Measurements from ENCODE around the gene NOP16. TPM values are rescaled to one million over a fixed set of nuclear protein-coding genes. Genes with fewer than 3 reads are reported as not detected.

NOP16 gene
- total RNA-seq, 4 donors from 2014 or later, result 11.5 to 22.5 (median 12.1) TPM

- intact Hi-C loops (cut with DNase I; ENCODE audit: low total_unique reads), result no loop called here
- no peak overlapping the region for H3K4me3 ChIP-seq (ENCODE audit: low read depth, poor library complexity, severe bottlenecking)
- 57 to 65% methylated on average over 4 of the region's 4 CpGs for WGBS, 2 donors
- TF ChIP-seq POLR2A (IDR thresholded peaks at IDR 0.05), result no peak
- TF ChIP-seq CTCF (IDR thresholded peaks at IDR 0.05), result no peak
- no peak for DNase-seq (ENCODE audit: low spot score in 2 of 2)
These were observed 28.7 kb downstream of the NOP16 start for GRCh38 chr5:176359658-176360057.

GRCh38 chr5:176356179-176356566, 32.2 kb downstream of the NOP16 start:
- intact Hi-C loops (cut with DNase I; ENCODE audit: low total_unique reads), result no loop called here
- 87 to 98% methylated on average over 3 of the region's 3 CpGs for WGBS, 2 donors
- DNase-seq (ENCODE audit: low spot score in 2 of 2), result no peak

DNA sequence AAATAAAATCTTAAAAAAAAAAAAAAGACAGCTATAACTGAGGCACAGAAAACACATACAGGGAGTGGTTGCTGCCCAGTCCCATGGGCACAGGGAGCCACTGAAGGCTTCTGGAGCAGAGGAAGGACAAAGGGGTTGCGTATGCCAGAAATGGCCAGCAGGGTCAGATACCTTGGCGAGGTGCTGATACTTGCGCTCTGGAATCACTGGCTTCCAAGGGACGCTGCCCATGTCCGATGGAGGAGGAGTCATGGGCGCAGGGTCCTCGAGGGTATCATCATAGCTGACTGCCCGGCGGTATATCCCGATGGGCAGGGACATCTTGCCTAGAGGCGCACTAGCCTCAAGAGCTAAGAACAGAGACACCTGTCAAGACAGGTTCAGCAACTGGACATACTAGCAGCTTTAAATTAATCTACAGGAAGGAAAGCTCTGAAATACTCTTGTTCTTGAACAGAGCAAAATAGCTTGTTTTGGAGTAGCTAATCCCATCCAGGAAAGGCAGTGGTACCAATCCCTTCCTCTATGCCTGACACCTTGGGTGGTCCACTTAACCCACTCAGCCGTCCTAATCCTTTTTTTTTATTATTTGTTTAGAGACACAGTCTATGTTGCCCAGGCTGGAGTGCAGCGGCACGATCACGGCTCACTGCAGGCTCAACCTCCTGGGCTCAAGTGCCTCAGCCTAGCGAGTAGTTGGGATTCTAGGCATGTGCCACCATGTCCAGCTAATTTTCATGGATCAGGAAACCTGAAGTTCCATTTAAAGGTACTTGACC, 32.8 kb downstream of the NOP16 start:
- intact Hi-C loops (cut with DNase I; ENCODE audit: low total_unique reads), result no loop called here

More at GRCh38 chr5:176356179-176356566, 32.2 kb downstream of the NOP16 start:
- no peak for TF ChIP-seq POLR2A (IDR thresholded peaks at IDR 0.05)
- no peak overlapping the region for H3K4me3 ChIP-seq (ENCODE audit: low read depth, poor library complexity, severe bottlenecking)

GRCh38 chr5:176353533-176353932, 34.9 kb downstream of the NOP16 start:
- intact Hi-C loops (cut with DNase I; ENCODE audit: low total_unique reads), result no loop called here
- DNase-seq (ENCODE audit: low spot score in 2 of 2), result no peak
- no peak for TF ChIP-seq CTCF (IDR thresholded peaks at IDR 0.05)
- TF ChIP-seq POLR2A (IDR thresholded peaks at IDR 0.05), result no peak
- WGBS, 2 donors, result 91% methylated on average over 4 of the region's 4 CpGs
- H3K4me3 ChIP-seq (ENCODE audit: low read depth, poor library complexity, severe bottlenecking), result no peak overlapping the region

More for the DNA sequence above, 32.8 kb downstream of the NOP16 start:
- TF ChIP-seq POLR2A (IDR thresholded peaks at IDR 0.05), result no peak
- TF ChIP-seq CTCF (IDR thresholded peaks at IDR 0.05), result no peak
- no peak overlapping the region for H3K4me3 ChIP-seq (ENCODE audit: low read depth, poor library complexity, severe bottlenecking)
- 92% methylated on average over 16 of the region's 16 CpGs for WGBS, 2 donors
- no peak for DNase-seq (ENCODE audit: low spot score in 2 of 2)

DNA sequence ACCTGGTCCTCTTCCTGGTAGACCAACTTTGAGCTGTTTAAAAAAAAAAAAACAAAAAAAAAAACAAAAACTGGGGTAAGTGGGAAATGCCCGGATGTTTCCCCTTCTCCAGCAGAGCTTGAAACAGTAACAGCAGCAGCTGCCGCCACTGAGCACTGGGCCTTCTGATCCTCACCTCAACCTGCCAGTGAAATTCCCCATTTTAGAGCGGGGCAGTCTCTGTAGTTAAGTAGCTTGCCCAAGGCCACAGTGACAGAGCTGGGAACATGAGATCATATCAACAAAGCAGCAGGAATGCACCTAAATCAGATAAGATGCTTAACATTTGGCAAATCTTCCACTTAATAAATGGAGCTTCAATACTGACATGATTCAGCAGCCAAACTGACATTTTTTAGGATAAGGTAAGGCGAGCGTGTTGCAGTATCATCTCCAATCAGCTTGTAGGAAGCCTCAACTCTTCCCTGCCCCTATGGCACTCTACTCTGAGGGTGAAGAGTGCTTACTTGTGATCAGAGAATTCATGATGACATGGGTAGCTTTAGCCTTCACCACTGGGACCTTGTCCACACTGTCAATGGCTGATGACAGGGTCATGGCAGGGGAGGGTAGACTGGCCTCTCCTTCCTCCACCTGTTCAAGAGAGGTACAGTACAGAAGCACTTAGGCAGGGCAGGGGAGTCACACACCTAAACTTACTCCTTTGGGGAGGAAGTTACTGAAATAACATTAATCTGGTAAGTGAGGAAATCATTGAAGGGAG, 36.1 kb downstream of the NOP16 start:
- 65 to 78% methylated on average over 5 of the region's 5 CpGs for WGBS, 2 donors
- no peak for TF ChIP-seq POLR2A (IDR thresholded peaks at IDR 0.05)
- TF ChIP-seq CTCF (IDR thresholded peaks at IDR 0.05), result no peak
- DNase-seq (ENCODE audit: low spot score in 2 of 2), result peak in 1 of 2 donors; percentile 65
- H3K4me3 ChIP-seq (ENCODE audit: low read depth, poor library complexity, severe bottlenecking), result no peak overlapping the region
- intact Hi-C loops (cut with DNase I; ENCODE audit: low total_unique reads), result no loop called here

- DNase-seq (ENCODE audit: low spot score in 2 of 2), result peak in 1 of 2 donors; percentile 32
- TF ChIP-seq CTCF (IDR thresholded peaks at IDR 0.05), result no peak
- TF ChIP-seq POLR2A (IDR thresholded peaks at IDR 0.05), result no peak
- no peak overlapping the region for H3K4me3 ChIP-seq (ENCODE audit: low read depth, poor library complexity, severe bottlenecking)
- WGBS, 2 donors, result 95% methylated on average over 8 of the region's 8 CpGs
- intact Hi-C loops (cut with DNase I; ENCODE audit: low total_unique reads), result no loop called here
These were observed 38.0 kb downstream of the NOP16 start for GRCh38 chr5:176350416-176350815.

Data from lower leg skin (tissue), 4 donors.